ENCODE data around the gene PGM5. TPM values are rescaled to one million over a fixed set of nuclear protein-coding genes. Genes with fewer than 3 reads are reported as not detected.

PGM5 gene
- total and polyA plus RNA-seq, 2 experiments from 2014 or later = not detected

GRCh38 chr9:68497629-68498028 lies 141.2 kb downstream of the PGM5 start (continued):
- TF ChIP-seq CTCF (conservative IDR thresholded peaks at IDR 0.05; ENCODE audit: low read depth in 2 of 2) (no peak), EZH2phosphoT487 (IDR thresholded peaks at IDR 0.05; ENCODE audit: unreplicated experiment) (no peak), NANOG (IDR thresholded peaks at IDR 0.05; ENCODE audit: borderline replicate concordance) (no peak), EZH2 (IDR thresholded peaks at IDR 0.05; ENCODE audit: low read depth, unreplicated experiment) (no peak)

- no peaks in the 10 kb centered on the region for H3K9me3 Mint-ChIP-seq
- H3K36me3 Mint-ChIP-seq (ENCODE audit: low read depth) = no peaks in the 10 kb centered on the region
- Histone ChIP-seq H3K9me2 (ENCODE audit: insufficient read depth) (no peaks in the 10 kb centered on the region), H3K27me3 (ENCODE audit: insufficient read depth) (peaks cover 98% of the 10 kb centered on the region), H3K4me1 (ENCODE audit: insufficient read depth) (no peaks in the 10 kb centered on the region), H2AFZ (no peak overlapping the region), H3K79me2 (replicated peaks; ENCODE audit: insufficient read depth) (no peaks in the 10 kb centered on the region), H3F3A (replicated peaks; ENCODE audit: low read depth) (no peaks in the 10 kb centered on the region), H4K20me1 (replicated peaks; ENCODE audit: insufficient read depth) (no peaks in the 10 kb centered on the region), H3K36me3 (ENCODE audit: insufficient read depth) (no peaks in the 10 kb centered on the region), H3K4me3 (no peak overlapping the region), H3K27ac (ENCODE audit: low read depth) (no peak overlapping the region), H3K4me2 (no peak overlapping the region)
- H3K27me3 Mint-ChIP-seq (ENCODE audit: insufficient read depth, low read depth, poor library complexity) = peaks cover 19% of the 10 kb centered on the region
- TF ChIP-seq ZNF331 (CRISPR knock-in tag; IDR thresholded peaks at IDR 0.05; ENCODE audit: low read depth) (no peak), REST (IDR thresholded peaks at IDR 0.05; ENCODE audit: unreplicated experiment) (no peak), JUNB (IDR thresholded peaks at IDR 0.05; ENCODE audit: unreplicated experiment) (no peak), EZH2 (IDR thresholded peaks at IDR 0.05; ENCODE audit: low read depth, unreplicated experiment) (no peak), NANOG (IDR thresholded peaks at IDR 0.05; ENCODE audit: borderline replicate concordance) (no peak), ETS1 (IDR thresholded peaks at IDR 0.05) (no peak), ZNF114 (CRISPR knock-in tag; IDR thresholded peaks at IDR 0.05) (no peak)
- H3K4me1 Mint-ChIP-seq = peaks cover 3% of the 10 kb centered on the region; the same call in 2 of the 3 replicates
- no peak for DNase-seq (ENCODE audit: low spot score)
- ATAC-seq = no peak
- H3K4me3 Mint-ChIP-seq = no peak overlapping the region
- no peak overlapping the region for H3K27ac Mint-ChIP-seq
Observed at GRCh38 chr9:68498816-68499215, 142.4 kb downstream of the PGM5 start.

Measured in GM23338 (cell line).